ENCODE results near the gene RAI14.

GRCh38 chr5:34736445-34737115, 80.5 kb downstream of the RAI14 start:
- TF ChIP-seq, protein P1, sequence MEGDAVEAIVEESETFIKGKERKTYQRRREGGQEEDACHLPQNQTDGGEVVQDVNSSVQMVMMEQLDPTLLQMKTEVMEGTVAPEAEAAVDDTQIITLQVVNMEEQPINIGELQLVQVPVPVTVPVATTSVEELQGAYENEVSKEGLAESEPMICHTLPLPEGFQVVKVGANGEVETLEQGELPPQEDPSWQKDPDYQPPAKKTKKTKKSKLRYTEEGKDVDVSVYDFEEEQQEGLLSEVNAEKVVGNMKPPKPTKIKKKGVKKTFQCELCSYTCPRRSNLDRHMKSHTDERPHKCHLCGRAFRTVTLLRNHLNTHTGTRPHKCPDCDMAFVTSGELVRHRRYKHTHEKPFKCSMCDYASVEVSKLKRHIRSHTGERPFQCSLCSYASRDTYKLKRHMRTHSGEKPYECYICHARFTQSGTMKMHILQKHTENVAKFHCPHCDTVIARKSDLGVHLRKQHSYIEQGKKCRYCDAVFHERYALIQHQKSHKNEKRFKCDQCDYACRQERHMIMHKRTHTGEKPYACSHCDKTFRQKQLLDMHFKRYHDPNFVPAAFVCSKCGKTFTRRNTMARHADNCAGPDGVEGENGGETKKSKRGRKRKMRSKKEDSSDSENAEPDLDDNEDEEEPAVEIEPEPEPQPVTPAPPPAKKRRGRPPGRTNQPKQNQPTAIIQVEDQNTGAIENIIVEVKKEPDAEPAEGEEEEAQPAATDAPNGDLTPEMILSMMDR (IDR thresholded peaks at IDR 0.05) = no peak
- TF ChIP-seq POLR2A (IDR thresholded peaks at IDR 0.05) = no peak

Measured in heart left ventricle (tissue), 13 donors.